NB4 (cell line): ENCODE results near the gene EIF4A3.

Experiments
- MYC ChIP-seq: IDR thresholded peaks from 2 replicates; pipeline ENCODE4 v1.6.1; 2011; ENCODE audit warnings: low read depth, low read length
- POLR2A ChIP-seq: IDR thresholded peaks from 2 replicates; pipeline ENCODE4 v1.6.1; 2011; ENCODE audit warnings: mild to moderate bottlenecking; ENCODE audit not compliant: insufficient read length; ENCODE audit errors: extremely low read depth
- TF ChIP-seq, protein P1 (sequence below): IDR thresholded peaks from one replicate; pipeline ENCODE4 v1.5.1; 2012; ENCODE audit warnings: low read depth, low read length

GRCh38 chr17:80196652-80197051, 49.7 kb upstream of the EIF4A3 start:
- TF ChIP-seq, protein P1, sequence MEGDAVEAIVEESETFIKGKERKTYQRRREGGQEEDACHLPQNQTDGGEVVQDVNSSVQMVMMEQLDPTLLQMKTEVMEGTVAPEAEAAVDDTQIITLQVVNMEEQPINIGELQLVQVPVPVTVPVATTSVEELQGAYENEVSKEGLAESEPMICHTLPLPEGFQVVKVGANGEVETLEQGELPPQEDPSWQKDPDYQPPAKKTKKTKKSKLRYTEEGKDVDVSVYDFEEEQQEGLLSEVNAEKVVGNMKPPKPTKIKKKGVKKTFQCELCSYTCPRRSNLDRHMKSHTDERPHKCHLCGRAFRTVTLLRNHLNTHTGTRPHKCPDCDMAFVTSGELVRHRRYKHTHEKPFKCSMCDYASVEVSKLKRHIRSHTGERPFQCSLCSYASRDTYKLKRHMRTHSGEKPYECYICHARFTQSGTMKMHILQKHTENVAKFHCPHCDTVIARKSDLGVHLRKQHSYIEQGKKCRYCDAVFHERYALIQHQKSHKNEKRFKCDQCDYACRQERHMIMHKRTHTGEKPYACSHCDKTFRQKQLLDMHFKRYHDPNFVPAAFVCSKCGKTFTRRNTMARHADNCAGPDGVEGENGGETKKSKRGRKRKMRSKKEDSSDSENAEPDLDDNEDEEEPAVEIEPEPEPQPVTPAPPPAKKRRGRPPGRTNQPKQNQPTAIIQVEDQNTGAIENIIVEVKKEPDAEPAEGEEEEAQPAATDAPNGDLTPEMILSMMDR: no peak
- no peak for TF ChIP-seq MYC
- no peak for TF ChIP-seq POLR2A
